Measurements from ENCODE around the gene ADGRA1. TPM values are rescaled to one million over a fixed set of nuclear protein-coding genes. Genes with fewer than 3 reads are reported as not detected.

The ADGRA1 gene
- total RNA-seq, 3 donors from 2014 or later (not counting 1 experiment from before 2014, with no cell fraction given) = not detected

GRCh38 chr10:133085251-133086125, 2.2 kb upstream of the ADGRA1 start:
- H3K36me3 ChIP-seq (ENCODE audit: control insufficient read depth, insufficient read depth, low read length) = no peaks in the 10 kb centered on the region
- H3K9me3 Mint-ChIP-seq = no peaks in the 10 kb centered on the region
- no peak for TF ChIP-seq CTCF (IDR thresholded peaks at IDR 0.05)
- no peaks in the 10 kb centered on the region for H3K36me3 Mint-ChIP-seq
- H3K27ac ChIP-seq (ENCODE audit: low read length) = no peak overlapping the region
- no peaks in the 10 kb centered on the region for H3K4me1 Mint-ChIP-seq
- intact Hi-C loops (cut with micrococcal nuclease) = no loop called here
- no peak overlapping the region for H3K4me3 ChIP-seq (ENCODE audit: low read length)
- H3K27me3 ChIP-seq (ENCODE audit: control insufficient read depth, insufficient read depth, low read length) = peaks cover 16% of the 10 kb centered on the region
- H3K4me3 Mint-ChIP-seq = no peak overlapping the region
- ATAC-seq (no peak), DNase-seq (no peak)
- WGBS (ENCODE audit: insufficient coverage) = 78% methylated on average over 31 of the region's 32 CpGs
- H3K27ac Mint-ChIP-seq = no peak overlapping the region
- H3K27me3 Mint-ChIP-seq (ENCODE audit: low read depth in 2 of 2) = peaks cover 0 to 4% of the 10 kb centered on the region in 2 donors
- H3K9me3 ChIP-seq (ENCODE audit: control insufficient read depth, insufficient read depth, low read length) = no peaks in the 10 kb centered on the region
- H3K4me1 ChIP-seq (ENCODE audit: control insufficient read depth, insufficient read depth, low read length) = peaks cover 2% of the 10 kb centered on the region

DNA sequence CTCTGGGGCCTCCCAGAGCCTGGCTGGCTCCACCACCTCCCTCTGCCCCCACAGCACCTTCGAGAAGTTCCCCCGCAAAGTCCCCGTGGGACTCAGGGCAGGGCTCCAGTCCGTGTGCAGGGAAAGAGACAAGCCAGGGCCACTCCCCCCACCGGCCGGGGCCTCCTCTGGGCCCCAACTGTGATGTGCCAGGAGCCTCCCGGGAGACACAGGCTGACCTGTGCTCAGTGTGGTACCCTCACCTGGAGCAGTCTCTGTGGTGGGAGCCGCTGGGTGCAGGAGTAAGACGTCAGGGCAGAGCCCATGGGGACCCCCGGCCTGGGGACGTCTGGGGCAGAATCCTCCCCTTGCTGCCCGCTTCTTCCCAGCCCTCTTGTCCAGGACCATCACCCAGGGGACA, 1.5 kb upstream of the ADGRA1 start:
- intact Hi-C loops (cut with micrococcal nuclease) = no loop called here
- peaks cover 16% of the 10 kb centered on the region for H3K27me3 ChIP-seq (ENCODE audit: control insufficient read depth, insufficient read depth, low read length)
- Mint-ChIP-seq H3K27me3 (ENCODE audit: low read depth in 2 of 2) (peaks cover 0 to 4% of the 10 kb centered on the region in 2 donors), H3K36me3 (no peaks in the 10 kb centered on the region), H3K4me3 (no peak overlapping the region), H3K9me3 (no peaks in the 10 kb centered on the region), H3K4me1 (peaks cover 0 to 4% of the 10 kb centered on the region in 2 donors), H3K27ac (no peak overlapping the region)
- no peak for DNase-seq
- ATAC-seq = no peak
- no peak for TF ChIP-seq CTCF (IDR thresholded peaks at IDR 0.05)
- H3K4me1 ChIP-seq (ENCODE audit: control insufficient read depth, insufficient read depth, low read length) = peaks cover 5% of the 10 kb centered on the region
- H3K9me3 ChIP-seq (ENCODE audit: control insufficient read depth, insufficient read depth, low read length) = no peaks in the 10 kb centered on the region
- no peaks in the 10 kb centered on the region for H3K36me3 ChIP-seq (ENCODE audit: control insufficient read depth, insufficient read depth, low read length)
- no peak overlapping the region for H3K27ac ChIP-seq (ENCODE audit: low read length)
- H3K4me3 ChIP-seq (ENCODE audit: low read length) = no peak overlapping the region
- WGBS (ENCODE audit: insufficient coverage) = 66% methylated on average over 12 of the region's 12 CpGs

DNA sequence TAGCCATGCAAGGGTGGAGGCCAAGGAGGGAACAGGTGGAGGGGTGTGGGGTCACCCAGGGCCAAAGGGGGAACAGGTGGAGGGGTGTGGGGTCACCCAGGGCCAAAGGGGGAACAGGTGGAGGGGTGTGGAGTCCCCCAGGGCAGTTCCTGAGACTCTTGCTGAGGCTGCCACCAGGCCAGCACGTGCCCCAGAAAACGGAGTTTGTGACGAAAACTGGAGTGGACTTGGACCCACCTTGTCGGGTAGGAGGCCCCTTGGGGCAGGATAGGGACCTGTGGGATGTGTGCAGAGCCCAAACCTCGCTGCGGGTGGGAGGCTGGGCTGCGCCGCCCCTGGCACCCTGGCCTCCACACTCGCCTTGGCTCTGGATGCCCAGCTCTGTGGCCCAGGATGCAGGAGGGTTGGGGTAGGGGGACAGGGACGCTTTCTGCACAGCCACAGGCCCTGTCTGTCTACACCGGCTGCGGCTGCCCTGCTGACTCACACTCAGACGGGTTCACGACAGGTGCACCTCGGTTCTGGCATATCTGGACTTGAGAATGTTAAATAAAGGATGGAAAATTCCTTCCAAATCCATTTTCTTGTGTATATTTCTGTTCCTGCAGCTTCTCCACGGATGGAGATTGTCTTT, 562 bp upstream of the ADGRA1 start:
- H3K36me3 ChIP-seq (ENCODE audit: control insufficient read depth, insufficient read depth, low read length) = no peaks in the 10 kb centered on the region
- Mint-ChIP-seq H3K4me3 (no peak overlapping the region), H3K27me3 (ENCODE audit: low read depth in 2 of 2) (peaks cover 0 to 4% of the 10 kb centered on the region in 2 donors), H3K27ac (no peak overlapping the region), H3K9me3 (no peaks in the 10 kb centered on the region), H3K4me1 (peaks cover 0 to 6% of the 10 kb centered on the region in 2 donors), H3K36me3 (no peaks in the 10 kb centered on the region)
- H3K9me3 ChIP-seq (ENCODE audit: control insufficient read depth, insufficient read depth, low read length) = no peaks in the 10 kb centered on the region
- peaks cover 5% of the 10 kb centered on the region for H3K4me1 ChIP-seq (ENCODE audit: control insufficient read depth, insufficient read depth, low read length)
- no peak for DNase-seq
- 49% methylated on average over 16 of the region's 16 CpGs for WGBS (ENCODE audit: insufficient coverage)
- peaks cover 16% of the 10 kb centered on the region for H3K27me3 ChIP-seq (ENCODE audit: control insufficient read depth, insufficient read depth, low read length)
- no peak for TF ChIP-seq CTCF (IDR thresholded peaks at IDR 0.05)
- H3K27ac ChIP-seq (ENCODE audit: low read length) = no peak overlapping the region
- no peak for ATAC-seq
- intact Hi-C loops (cut with micrococcal nuclease) = no loop called here
- H3K4me3 ChIP-seq (ENCODE audit: low read length) = no peak overlapping the region
